Astrocyte of the hippocampus (primary cell): Measurements from ENCODE around the gene OGDHL.
"Not testable (repeated sequence)": the region's sequence is repeated elsewhere in the genome, so short reads cannot be mapped to it uniquely, and the experiment has no call there.

Experiments
- DNase-seq: peaks from one replicate; pipeline ENCODE4 v3.0.0; 2011; ENCODE audit warnings: low read depth, low spot score

Gene OGDHL

DNA sequence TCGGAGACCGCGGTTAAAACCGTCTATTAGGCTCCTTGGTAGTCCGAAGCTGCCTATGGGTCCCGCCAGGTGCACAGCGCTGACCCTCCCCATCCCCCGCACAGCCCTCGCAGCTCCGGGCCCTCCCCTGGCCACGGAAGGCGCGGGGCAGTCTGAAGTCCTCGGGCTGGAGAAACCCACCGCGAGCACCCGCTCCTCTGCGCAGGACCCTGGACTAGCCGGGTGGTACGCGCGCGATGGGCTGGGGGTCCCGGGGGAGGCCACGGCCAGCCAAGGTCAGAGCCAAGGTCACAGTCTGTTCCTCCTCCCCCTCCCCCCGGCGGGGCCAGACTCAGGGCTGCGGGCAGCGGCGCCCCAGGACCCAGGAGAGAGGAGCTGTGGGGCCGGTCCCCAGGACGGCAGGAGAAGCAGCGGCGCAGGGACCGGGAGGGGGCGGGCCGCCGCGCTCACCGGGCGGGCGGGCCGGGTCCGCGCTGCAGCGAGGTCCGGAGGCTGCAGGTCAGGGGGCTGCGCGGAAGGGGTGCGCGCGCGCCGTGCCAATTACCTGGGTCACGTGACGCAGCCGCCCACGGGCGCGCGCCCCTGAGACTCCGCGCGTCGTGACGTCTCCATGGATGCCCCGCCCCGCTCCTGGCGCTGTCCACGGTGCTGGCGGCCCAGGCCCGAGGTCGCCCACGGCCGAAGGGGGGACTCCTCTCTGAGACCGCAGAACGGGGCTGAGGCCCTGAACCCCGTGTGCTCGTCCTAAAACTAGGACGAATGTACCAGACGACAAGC, at the start of gene OGDHL:
TSS of gene OGDHL (minus strand) at position 535 of the 777 bp plus-strand sequence. CDS start 3,731 bp downstream, outside the sequence.
- DNase-seq = peak; percentile 85

DNA sequence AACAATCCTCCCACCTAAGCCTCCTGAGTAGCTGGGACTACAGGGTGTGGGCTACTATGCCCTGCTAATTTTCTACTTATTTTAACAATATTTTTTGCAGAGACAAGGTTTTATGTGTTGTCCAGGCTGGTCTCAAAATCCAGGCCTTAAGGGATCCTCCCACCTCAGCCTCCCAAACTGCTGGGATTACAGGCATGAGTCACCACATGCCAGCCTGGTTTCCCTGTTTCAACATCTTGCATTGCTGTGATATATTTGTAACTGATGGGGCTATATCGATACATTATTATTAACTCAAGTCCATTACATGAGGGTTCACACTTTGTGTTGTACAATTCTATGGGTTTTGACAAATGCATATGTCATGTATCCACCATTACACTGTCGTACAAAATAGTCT, 41.9 kb upstream of the OGDHL start:
- DNase-seq = no peak

GRCh38 chr10:49798275-49798674, 36.2 kb upstream of the OGDHL start:
- DNase-seq = peak; percentile 67

GRCh38 chr10:49791100-49791499, 29.0 kb upstream of the OGDHL start:
- DNase-seq = no peak

- DNase-seq = no peak
Observed at GRCh38 chr10:49784681-49785080, 22.6 kb upstream of the OGDHL start.

DNA sequence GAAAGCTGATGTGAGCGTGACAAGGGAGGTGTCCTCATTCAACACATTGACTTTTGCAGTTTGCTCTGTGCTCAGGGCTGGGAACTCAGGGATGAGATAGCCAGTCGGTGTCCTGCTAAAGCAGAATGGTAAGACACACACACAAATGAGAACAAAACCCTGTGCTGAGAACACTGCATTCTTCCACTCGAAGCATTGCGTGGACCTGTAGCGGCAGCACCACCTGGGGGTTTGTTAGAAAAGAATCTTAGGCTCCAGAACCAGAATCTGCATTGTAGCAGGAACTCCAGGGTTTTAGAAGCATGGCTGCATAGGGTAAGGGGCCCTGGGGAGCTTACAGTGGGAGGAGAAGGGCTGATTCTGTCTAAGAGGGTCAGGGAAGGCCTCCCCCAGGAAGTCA, 21.5 kb upstream of the OGDHL start:
- no peak for DNase-seq

- DNase-seq = peak; percentile 26
Observed at GRCh38 chr10:49781247-49781646, 19.1 kb upstream of the OGDHL start.

DNA sequence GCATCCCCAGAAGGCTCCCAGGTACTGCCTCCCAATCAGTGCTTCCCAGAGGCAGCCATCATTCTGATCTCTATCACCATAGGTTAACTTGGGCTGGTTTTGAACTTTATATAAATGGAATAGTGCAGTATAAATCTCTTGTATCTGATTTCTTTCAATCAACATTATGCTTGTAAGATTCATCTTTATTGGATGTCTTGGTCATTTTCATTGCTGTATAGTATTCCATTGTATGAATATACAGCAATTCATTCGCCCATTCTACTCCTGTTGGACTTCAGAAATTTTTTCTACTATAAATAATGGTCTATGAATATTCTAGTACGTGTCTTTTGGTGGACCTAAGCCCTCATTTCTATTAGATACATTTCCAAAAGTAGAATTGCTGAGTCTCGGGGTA, 16.1 kb upstream of the OGDHL start:
- DNase-seq = no peak

DNA sequence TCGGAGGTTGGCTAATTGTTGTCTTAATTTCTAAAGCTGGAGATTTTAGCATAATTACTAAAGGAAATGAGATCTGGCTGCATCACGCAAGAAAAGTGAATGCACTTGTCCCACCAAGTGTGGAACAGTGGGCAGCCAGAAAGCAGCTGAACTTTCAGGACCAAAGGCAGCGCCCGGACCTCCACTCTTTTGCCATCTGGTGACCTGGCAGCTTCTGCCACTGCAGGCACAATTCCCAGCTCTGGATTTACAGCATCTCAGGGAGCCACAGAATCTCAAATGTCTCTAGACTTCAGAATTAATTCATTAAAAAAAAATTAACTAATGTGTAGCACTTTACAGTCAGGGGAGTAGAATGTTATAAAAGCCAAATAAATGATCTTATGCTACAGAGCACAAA, 14.7 kb upstream of the OGDHL start:
- DNase-seq = no peak

- DNase-seq = no peak
Observed at GRCh38 chr10:49775014-49775413, 12.9 kb upstream of the OGDHL start.

DNA sequence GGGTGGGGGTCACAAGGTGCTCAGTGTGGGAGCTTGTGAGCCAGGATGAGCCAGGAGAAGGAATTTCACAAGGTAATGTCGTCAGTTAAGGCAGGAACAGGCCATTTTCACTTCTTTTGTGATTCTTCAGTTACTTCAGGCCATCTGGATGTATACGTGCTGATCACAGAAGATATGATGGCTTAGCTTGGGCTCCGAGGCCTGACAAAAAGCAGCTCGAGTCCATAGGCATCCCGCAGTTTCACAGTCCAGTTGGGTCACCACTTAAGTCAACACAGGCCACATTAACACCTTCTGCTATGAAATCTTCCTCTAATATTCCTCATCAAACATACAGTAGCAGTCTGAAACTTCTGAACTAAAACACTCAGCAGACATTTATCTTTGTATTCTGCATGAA, 10.8 kb upstream of the OGDHL start:
- DNase-seq = not testable (repeated sequence)

DNA sequence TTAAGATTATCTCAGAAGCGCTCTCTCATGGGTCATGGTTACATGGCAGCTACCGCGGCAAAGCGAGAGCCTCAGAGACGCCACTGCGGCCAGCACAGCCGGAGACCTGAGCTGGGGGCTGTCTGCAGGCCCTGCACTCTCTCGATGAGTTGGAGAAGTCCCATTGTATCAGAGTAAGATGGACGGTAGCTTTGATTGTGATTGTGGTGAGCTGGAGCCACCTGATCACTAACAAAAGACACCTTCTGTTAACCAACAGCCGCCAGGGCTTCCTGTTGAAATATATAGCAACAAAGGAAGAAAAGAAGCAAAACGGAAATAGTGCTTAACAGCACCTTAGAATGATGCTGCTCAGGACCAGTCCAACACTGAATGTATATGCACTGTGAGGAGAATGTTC, 8.9 kb upstream of the OGDHL start:
- not testable (repeated sequence) for DNase-seq

GRCh38 chr10:49769692-49770091, 7.6 kb upstream of the OGDHL start:
- DNase-seq = no peak

DNA sequence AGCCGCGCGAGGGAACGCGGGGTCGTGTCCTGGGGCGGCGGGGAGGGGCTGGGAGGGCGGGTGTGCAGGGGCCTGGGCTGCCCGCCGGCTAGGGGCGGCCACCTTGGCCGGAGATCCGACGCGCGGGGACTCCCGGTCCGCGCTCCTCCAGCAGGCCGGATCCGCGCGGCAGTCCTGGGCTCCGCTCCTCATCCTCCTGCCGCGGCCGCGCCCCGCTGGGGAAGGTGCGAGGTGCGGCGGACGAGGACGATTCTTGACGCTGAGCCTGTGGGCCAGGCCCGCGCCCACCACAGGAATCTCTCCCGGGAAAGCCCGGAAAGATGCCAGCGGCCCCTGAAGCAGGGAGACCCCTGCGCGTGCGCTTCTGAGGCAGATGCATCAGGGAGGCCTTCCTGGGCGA, 6.6 kb upstream of the OGDHL start:
- peak; percentile 30 for DNase-seq

DNA sequence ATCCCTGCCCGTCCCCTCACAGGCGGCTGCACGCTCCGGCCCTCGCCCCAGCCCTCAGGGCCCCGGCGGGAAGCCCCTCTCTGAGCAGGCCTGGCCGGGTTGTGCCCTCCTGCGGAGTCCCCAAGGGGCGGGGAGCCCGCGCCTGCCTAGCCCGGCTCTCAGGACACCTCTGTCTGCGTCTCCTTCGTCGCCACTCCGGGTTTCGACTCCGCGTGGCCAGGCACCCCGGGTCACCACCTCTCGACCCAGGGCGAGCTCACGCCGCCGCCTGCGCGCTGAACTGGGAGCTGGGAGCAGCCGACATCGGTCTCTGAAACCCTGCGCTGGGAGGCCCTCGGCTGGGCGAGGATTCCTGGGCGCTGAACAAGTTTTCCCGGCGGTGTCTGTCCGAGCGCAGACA, 6.2 kb upstream of the OGDHL start:
- DNase-seq = no peak

DNA sequence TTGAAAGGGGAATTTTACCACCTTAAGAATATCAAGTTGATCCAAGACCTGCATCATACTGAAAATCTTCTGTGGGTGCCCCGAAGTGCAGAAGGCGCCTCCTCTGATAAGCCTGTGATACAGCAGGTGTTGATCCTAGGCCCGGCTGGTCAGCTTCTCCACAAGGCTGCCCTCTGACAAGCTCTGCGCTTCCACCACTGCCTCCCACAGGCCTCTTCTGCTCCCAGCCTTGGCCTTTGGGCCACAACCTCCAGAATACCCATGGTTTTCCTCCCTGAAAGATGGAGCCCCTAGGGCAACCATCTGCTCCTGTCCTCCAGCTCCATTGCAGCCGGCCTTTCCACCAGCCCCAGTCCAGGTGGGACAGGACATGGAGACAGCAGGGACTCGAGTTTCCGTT, 5.6 kb upstream of the OGDHL start:
- no peak for DNase-seq

DNA sequence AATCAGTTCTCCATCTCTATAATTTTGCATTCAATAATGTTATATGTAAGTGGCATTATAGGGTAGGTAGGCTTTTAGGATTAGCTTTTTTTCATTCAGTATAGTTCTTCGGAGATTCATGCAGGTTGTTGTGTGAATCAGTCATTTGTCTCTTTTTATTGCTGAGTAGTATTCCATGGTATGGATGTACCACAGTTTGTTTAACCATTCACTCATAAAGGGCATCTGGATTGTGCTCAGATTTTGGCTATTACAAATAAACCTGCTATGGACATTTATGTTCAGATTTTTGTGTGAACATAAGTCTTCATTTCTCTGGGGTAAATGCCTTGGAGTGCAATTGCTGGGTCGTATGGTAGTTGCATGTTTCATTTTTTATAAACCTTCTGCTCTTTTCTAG, 4.4 kb upstream of the OGDHL start:
- no peak for DNase-seq

DNA sequence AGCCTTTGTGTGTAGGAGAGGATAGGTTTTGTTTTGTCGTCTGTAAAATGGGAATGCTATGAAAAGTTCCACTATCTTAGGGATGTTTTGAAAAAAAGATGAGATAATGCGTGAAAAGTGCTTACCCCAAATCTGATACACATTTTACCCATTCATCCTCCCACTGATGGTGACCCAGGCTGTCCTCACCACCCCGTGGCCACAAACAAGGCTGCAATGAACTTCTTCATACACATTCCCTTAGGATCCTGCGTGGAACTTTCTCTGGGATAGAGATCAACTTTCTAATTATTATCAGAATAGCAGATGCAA, 399 bp upstream of the OGDHL start:
- no peak for DNase-seq

- DNase-seq = no peak
Observed at GRCh38 chr10:49761201-49761788, 828 bp downstream of the OGDHL start.

- DNase-seq = no peak
Observed at GRCh38 chr10:49760789-49761188, 1.3 kb downstream of the OGDHL start.

DNA sequence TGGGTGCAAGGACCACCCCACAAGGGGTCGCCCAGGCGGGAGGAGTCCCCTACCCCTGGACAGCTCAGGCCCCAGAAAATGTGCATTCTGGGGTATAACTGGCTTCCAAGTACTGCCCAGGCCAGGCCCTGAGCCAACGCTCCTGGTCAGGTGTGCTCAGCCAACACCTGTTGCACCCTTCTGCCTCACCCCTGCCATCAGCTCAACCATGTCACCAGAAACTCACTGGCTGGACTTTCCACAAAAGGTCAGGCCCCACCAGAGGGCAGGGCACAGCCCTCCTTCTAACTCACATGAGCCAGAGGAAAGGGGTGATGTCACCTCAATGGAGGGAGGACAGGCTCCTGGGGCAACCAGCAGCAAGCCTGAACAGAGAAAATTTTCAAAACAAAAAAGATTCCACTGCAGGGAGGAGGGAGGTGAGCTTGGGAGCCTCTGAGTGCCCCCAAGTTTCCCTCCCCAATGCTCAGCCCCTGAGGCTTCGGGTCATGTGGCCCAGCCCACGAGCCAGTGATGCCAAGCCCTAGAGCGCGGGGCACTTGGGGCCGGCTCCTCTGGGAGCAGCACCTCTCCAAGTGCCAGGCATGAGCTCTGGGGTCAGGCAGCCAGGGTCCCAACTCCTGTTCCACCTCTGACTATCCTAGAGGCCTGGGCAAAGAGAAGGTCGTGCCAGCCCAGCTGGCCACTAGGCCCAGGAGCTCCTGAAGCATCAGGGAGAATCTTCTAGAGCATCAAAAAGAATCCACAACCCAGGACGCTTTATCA, 2.2 kb downstream of the OGDHL start:
- DNase-seq = no peak

DNA sequence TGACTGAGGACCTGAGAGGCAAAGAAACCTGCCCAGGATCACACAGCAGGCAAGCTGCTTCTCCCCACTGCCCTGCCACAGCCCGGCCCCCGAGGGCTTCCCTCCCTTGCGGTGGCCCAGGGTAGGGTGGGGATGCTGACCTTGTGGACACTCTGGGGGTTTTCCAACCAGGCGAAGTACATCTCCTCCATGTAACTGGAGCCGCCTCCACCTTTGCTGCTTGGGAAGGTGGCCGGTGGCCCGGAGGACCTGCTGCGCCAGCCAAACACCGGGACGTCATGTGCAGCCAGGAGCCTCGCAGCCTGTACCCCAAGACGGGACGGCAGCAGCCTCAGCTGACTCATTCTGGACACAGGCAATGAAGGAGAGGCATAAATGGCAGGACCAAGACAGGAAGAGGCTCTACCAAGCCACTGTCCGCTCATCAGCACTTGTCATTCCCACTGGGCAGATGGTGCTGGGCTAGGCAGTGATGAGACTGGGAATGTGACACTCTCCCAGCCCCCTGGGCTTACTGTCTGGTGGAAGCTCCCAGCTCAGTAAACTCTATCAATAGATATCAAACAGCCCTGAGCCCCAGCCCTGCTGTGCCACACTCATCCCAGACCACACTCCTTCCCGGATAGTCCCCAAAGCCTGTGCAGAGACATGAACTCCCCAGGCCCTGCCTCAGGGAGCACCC, 3.7 kb downstream of the OGDHL start:
- DNase-seq = no peak
